ENCODE measurements around the gene GPATCH8.

DNA sequence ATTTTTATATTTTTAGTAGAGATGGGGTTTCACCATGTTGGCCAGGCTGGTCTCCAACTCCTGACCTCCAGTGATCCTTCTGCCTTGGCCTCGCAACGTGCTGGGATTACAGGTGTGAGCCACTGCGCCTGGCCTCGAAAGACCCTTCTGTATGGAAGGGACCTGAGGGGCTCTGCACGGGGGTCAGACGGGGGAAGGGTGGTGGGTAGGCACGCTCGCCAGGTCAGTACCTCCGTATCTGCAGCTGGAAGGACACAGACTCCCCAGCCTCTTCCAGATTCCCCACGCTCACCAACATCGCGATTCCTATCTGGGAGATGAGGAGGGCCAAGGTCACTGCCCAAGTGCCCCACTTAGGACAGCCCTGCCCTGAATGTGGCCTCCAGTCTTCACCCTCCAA is 126.4 kb downstream of the GPATCH8 start:
- TF ChIP-seq, protein P1, sequence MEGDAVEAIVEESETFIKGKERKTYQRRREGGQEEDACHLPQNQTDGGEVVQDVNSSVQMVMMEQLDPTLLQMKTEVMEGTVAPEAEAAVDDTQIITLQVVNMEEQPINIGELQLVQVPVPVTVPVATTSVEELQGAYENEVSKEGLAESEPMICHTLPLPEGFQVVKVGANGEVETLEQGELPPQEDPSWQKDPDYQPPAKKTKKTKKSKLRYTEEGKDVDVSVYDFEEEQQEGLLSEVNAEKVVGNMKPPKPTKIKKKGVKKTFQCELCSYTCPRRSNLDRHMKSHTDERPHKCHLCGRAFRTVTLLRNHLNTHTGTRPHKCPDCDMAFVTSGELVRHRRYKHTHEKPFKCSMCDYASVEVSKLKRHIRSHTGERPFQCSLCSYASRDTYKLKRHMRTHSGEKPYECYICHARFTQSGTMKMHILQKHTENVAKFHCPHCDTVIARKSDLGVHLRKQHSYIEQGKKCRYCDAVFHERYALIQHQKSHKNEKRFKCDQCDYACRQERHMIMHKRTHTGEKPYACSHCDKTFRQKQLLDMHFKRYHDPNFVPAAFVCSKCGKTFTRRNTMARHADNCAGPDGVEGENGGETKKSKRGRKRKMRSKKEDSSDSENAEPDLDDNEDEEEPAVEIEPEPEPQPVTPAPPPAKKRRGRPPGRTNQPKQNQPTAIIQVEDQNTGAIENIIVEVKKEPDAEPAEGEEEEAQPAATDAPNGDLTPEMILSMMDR (conservative IDR thresholded peaks at IDR 0.05) = no peak
- no peak for TF ChIP-seq EZH2 (IDR thresholded peaks at IDR 0.05; ENCODE audit: low read depth)
